HepG2 (cell line): ENCODE measurements around the gene IQSEC1. TPM values are rescaled to one million over a fixed set of nuclear protein-coding genes. Genes with fewer than 3 reads are reported as not detected.

Experiments used
- ATAC-seq: fragments of 200-7000 bp; cut with Tn5 transposase; 3 replicates; pipeline ENCODE4 v1.9.1; 2020; ENCODE audit warnings: mild to moderate bottlenecking, moderate library complexity
- BruUV-seq: library from RNA; stranded (reverse); fragments of 400-500 nt; replicated peaks from 2 replicates; lab custom pipeline; 2021; lab: Mats Ljungman, UMichigan
- CTCF ChIA-PET: fragments of 300-600 bp; formaldehyde crosslinking; extraction: SDS; loops from one replicate; lab custom pipeline; 2021; ENCODE audit warnings: low total read pairs, inconsistent platforms, low intra/inter-chr PET ratio; lab: Yijun Ruan, JAX
- POLR2A ChIA-PET: fragments of 350-600 bp; sonication (Branson Sonifier 250); formaldehyde crosslinking; loops from one replicate; lab custom pipeline; 2020; ENCODE audit warnings: antibody characterized with exemption, inconsistent platforms; lab: Yijun Ruan, JAX
- DNase-seq: peaks from one replicate; pipeline ENCODE4 v3.0.0-alpha.2; 2015; ENCODE audit warnings: low spot score
- FAIRE-seq: peaks from 3 replicates; lab custom pipeline; 2011; peaks lifted over from hg19 to GRCh38; lab: Jason Lieb, UNC
- H2AFZ ChIP-seq: one replicate; pipeline ENCODE4 v1.6.1; 2011; ENCODE audit warnings: low read length, inconsistent platforms
- H3K27ac ChIP-seq: fragments of 300-600 bp; 3 replicates; pipeline ENCODE4 v1.8.0; 2011; ENCODE audit warnings: mixed run types, mild to moderate bottlenecking, mixed read lengths, low read length, inconsistent platforms; ENCODE audit not compliant: insufficient read depth; ENCODE audit errors: extremely low read length
- H3K27me3 ChIP-seq, 2 experiments: fragments of 200-600 bp in 1 of 2; 2 replicates in 1 of 2; 3 replicates in 1 of 2; pipeline versions ENCODE4 v1.6.0 to v1.8.0; 2011; ENCODE audit warnings: low read length in 2 of 2, mild to moderate bottlenecking in 2 of 2, moderate library complexity in 2 of 2, inconsistent platforms in 1 of 2; ENCODE audit not compliant: insufficient read depth in 2 of 2, control insufficient read depth in 1 of 2
- H3K36me3 ChIP-seq, 2 experiments: fragments of 200-600 bp in 1 of 2; replicated peaks in 1 of 2; 2 replicates in 1 of 2; 3 replicates in 1 of 2; pipeline versions ENCODE4 v1.5.1 to v1.8.0; 2011; ENCODE audit warnings: low read length in 2 of 2, inconsistent platforms in 1 of 2; ENCODE audit not compliant: insufficient read depth in 2 of 2, control insufficient read depth in 1 of 2
- H3K4me1 ChIP-seq: 2 replicates; pipeline ENCODE4 v1.5.1; 2012; ENCODE audit warnings: low read length, inconsistent platforms; ENCODE audit not compliant: insufficient read depth
- H3K4me2 ChIP-seq: 2 replicates; pipeline ENCODE4 v1.6.0; 2011; ENCODE audit warnings: low read depth, low read length, inconsistent platforms
- H3K4me3 ChIP-seq, 3 experiments: fragments of 200-600 bp in 1 of 3; sonication (generic), shearing (Covaris generic) in 1 of 3; replicated peaks in 1 of 3; 2 replicates each; pipeline ENCODE4 v1.5.1; 2011 to 2016; ENCODE audit warnings: low read length in 3 of 3, inconsistent platforms in 2 of 3, low read depth in 2 of 3, mild to moderate bottlenecking in 2 of 3, control low read depth in 1 of 3, mixed read lengths in 1 of 3; ENCODE audit not compliant: insufficient read depth in 1 of 3
- H3K79me2 ChIP-seq: one replicate; pipeline ENCODE4 v1.6.1; 2011; ENCODE audit warnings: low read length, inconsistent platforms; ENCODE audit not compliant: insufficient read depth
- H3K9ac ChIP-seq: 2 replicates; pipeline ENCODE4 v1.6.0; 2011; ENCODE audit warnings: mild to moderate bottlenecking, low read depth, low read length, inconsistent platforms; ENCODE audit not compliant: insufficient read depth
- H3K9me3 ChIP-seq: 2 replicates; pipeline ENCODE4 v1.5.1; 2012; ENCODE audit warnings: mild to moderate bottlenecking, low read length
- H4K20me1 ChIP-seq: 2 replicates; pipeline ENCODE4 v1.6.0; 2011; ENCODE audit warnings: inconsistent platforms, mild to moderate bottlenecking, low read length, moderate library complexity; ENCODE audit not compliant: insufficient read depth
- ARNTL ChIP-seq: sonication (generic); formaldehyde crosslinking; IDR thresholded peaks from 2 replicates; pipeline ENCODE4 v1.4.0; 2020; ENCODE audit warnings: mild to moderate bottlenecking, missing genetic modification reagents
- ATAD3A ChIP-seq: sonication (generic); formaldehyde crosslinking; IDR thresholded peaks from 2 replicates; pipeline ENCODE4 v1.4.0; 2020; ENCODE audit warnings: missing genetic modification reagents
- GABPA ChIP-seq, 2 experiments: IDR thresholded peaks; 2 replicates each; pipeline ENCODE4 v1.6.1; 2011 to 2016; ENCODE audit warnings: low read depth in 2 of 2, low read length in 1 of 2, missing biosample characterization in 1 of 2, missing genetic modification characterization in 1 of 2
- GATA4 ChIP-seq: sonication (generic); IDR thresholded peaks from 2 replicates; pipeline ENCODE4 v1.6.1; 2016; ENCODE audit warnings: antibody characterized with exemption, low read depth, borderline replicate concordance
- HDAC6 ChIP-seq: fragments of 200-600 bp; sonication (generic); IDR thresholded peaks from 2 replicates; pipeline ENCODE4 v1.7.0; 2017; ENCODE audit warnings: mild to moderate bottlenecking, antibody characterized with exemption, low read length, low read depth
- NFIC ChIP-seq: IDR thresholded peaks from 2 replicates; pipeline ENCODE4 v1.6.1; 2012; ENCODE audit warnings: mild to moderate bottlenecking, low read length, inconsistent platforms
- SNAI1 ChIP-seq: sonication (generic); formaldehyde crosslinking; IDR thresholded peaks from 2 replicates; pipeline ENCODE4 v1.5.0; 2020; ENCODE audit warnings: mild to moderate bottlenecking, missing genetic modification reagents, borderline replicate concordance
- ZMYM4 ChIP-seq: sonication (generic); formaldehyde crosslinking; IDR thresholded peaks from 2 replicates; pipeline ENCODE4 v1.8.1; 2023; ENCODE audit warnings: mild to moderate bottlenecking, missing genetic modification reagents
- ZNF20 ChIP-seq: sonication (generic); formaldehyde crosslinking; IDR thresholded peaks from 2 replicates; pipeline ENCODE4 v1.4.0; 2020; ENCODE audit warnings: mild to moderate bottlenecking, moderate library complexity, missing genetic modification reagents
- ZNF567 ChIP-seq: sonication (generic); formaldehyde crosslinking; IDR thresholded peaks from 2 replicates; pipeline ENCODE4 v1.8.1; 2023; ENCODE audit warnings: mild to moderate bottlenecking, missing genetic modification reagents, borderline replicate concordance
- WGBS: methylation state at CpG from one replicate; pipeline ENCODE4 v1.1.6; 2017; ENCODE audit warnings: low lambda C conversion rate; 5-methylcytosine and 5-hydroxymethylcytosine counted together
- in situ Hi-C: cut with HindIII; loops from 2 replicates; pipeline ENCODE4 v1.10.0; 2017; ENCODE audit warnings: low pct_unique_long_range_greater_than_20kb; ENCODE audit not compliant: extremely low pct_ligation_motif_present
- intact Hi-C: fragments of 100-400 bp; cut with micrococcal nuclease; formaldehyde crosslinking; loops from one replicate; pipeline ENCODE4 v1.10.0; 2022; ENCODE audit not compliant: unreplicated experiment
- polyA plus RNA-seq, 8 experiments: library from polyadenylated mRNA; depleted of rRNA in 3 of 8; stranded (reverse) in 7 of 8; unstranded in 1 of 8; fragments of >200 nt; fragmentation: Illumina TruSeq in 4 of 8; extraction: Trizol in 4 of 8; gene quantifications; 2 replicates each; pipeline versions ENCODE4 v1.2.1 to v1.2.3, GENCODE V29; 2011 to 2016; ENCODE audit warnings: low read depth in 4 of 8, missing spikeins in 1 of 8, mixed read lengths in 1 of 8; ENCODE audit not compliant: insufficient read depth in 1 of 8
- total RNA-seq, 5 experiments: library from RNA; depleted of rRNA; stranded (reverse); fragments of >200 nt; fragmentation: Illumina TruSeq; extraction: Trizol; gene quantifications; 2 replicates each; pipeline ENCODE4 v1.2.3, GENCODE V29; 2016; ENCODE audit warnings: low read depth in 1 of 5
- TF ChIP-seq, protein P1 (sequence below): IDR thresholded peaks from 2 replicates; pipeline ENCODE4 v1.6.1; 2016; ENCODE audit warnings: control low read depth

The IQSEC1 gene
- total and polyA plus RNA-seq, 2 of the 13 experiments (the other 11 are each of a cell fraction or from before 2014, with no cell fraction given) = 17.4 to 20.2 TPM

- in situ Hi-C loops = no loop called here
- no peak for DNase-seq
- no peaks in the 10 kb centered on the region for H3K36me3 ChIP-seq
- H3K4me1 ChIP-seq = peaks cover 8% of the 10 kb centered on the region
- 94% methylated on average over 3 of the region's 3 CpGs for WGBS
- no peaks in the 10 kb centered on the region for H3K9me3 ChIP-seq
- ChIA-PET POLR2A (no interaction called here), CTCF (no interaction called here)
- H3K4me2 ChIP-seq = no peak overlapping the region
- intact Hi-C loops = no loop called here
- TF ChIP-seq ATAD3A (CRISPR knock-in tag) (no peak), GATA4 (no peak), SNAI1 (CRISPR knock-in tag) (no peak), NFIC (no peak), HDAC6 (no peak), ZNF567 (CRISPR knock-in tag) (no peak), ZMYM4 (CRISPR knock-in tag) (no peak), GABPA (IDR thresholded peaks at IDR 0.05; ENCODE audit: low read depth, low read length) (no peak), GABPA (CRISPR knock-in tag; IDR thresholded peaks at IDR 0.05; ENCODE audit: low read depth) (no peak), ZNF20 (no peak), ARNTL (CRISPR knock-in tag) (no peak)
- TF ChIP-seq, protein P1, sequence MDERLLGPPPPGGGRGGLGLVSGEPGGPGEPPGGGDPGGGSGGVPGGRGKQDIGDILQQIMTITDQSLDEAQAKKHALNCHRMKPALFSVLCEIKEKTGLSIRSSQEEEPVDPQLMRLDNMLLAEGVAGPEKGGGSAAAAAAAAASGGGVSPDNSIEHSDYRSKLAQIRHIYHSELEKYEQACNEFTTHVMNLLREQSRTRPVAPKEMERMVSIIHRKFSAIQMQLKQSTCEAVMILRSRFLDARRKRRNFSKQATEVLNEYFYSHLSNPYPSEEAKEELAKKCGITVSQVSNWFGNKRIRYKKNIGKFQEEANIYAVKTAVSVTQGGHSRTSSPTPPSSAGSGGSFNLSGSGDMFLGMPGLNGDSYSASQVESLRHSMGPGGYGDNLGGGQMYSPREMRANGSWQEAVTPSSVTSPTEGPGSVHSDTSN (CRISPR knock-in tag) = no peak
- no peak for FAIRE-seq
- H3K9ac ChIP-seq = no peak overlapping the region
- no TSS peak for BruUV-seq
- no peak for ATAC-seq
- no peaks in the 10 kb centered on the region for H3K27me3 ChIP-seq
- H4K20me1 ChIP-seq = 0 out of 2 replicates have a peak, but pooled peaks cover 4% of the 10 kb centered on the region
- H3K27ac ChIP-seq = no peak overlapping the region
- H3K79me2 ChIP-seq = no peaks in the 10 kb centered on the region
- no peak overlapping the region for H3K4me3 ChIP-seq
- H2AFZ ChIP-seq = no peak overlapping the region
Measured at GRCh38 chr3:13013566-13013965, 59.7 kb downstream of the IQSEC1 start.
